ENCODE measurements around the gene EFCAB6.

DNA sequence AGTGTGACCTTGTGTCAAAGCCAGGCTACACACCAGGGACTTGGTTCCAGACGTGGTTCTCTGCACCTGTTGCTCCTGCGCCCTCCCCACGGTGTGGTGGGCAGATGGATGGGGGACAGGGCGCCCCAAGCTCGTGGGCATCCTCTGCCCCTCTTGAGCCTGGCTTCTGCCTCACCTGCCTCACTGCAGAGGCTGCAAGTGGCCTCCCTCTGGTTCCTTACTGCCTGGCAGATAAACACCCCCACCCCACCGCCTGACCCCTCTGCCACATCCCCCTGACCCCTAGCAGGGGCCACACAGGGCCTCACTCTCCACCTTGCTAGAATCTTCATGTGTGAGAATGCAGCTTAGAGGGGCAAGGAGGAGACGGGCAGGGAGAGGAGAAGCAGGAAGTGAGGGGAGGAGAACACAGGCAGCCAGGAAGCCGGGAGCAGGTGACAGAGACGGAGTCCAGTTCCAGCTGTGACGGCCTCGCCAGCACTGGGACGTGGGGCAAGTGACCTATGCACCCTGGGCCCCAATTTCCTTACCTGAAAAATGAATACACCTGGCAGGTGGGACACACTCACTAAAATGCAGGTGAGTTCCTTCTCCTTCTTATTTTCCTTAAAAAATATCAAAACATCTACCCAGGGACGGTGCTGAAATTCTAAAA lies 178.3 kb downstream of the EFCAB6 start:
- TF ChIP-seq POLR2A (IDR thresholded peaks at IDR 0.05) = no peak
- TF ChIP-seq EP300 (IDR thresholded peaks at IDR 0.05) = no peak
- TF ChIP-seq, protein P1, sequence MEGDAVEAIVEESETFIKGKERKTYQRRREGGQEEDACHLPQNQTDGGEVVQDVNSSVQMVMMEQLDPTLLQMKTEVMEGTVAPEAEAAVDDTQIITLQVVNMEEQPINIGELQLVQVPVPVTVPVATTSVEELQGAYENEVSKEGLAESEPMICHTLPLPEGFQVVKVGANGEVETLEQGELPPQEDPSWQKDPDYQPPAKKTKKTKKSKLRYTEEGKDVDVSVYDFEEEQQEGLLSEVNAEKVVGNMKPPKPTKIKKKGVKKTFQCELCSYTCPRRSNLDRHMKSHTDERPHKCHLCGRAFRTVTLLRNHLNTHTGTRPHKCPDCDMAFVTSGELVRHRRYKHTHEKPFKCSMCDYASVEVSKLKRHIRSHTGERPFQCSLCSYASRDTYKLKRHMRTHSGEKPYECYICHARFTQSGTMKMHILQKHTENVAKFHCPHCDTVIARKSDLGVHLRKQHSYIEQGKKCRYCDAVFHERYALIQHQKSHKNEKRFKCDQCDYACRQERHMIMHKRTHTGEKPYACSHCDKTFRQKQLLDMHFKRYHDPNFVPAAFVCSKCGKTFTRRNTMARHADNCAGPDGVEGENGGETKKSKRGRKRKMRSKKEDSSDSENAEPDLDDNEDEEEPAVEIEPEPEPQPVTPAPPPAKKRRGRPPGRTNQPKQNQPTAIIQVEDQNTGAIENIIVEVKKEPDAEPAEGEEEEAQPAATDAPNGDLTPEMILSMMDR (IDR thresholded peaks at IDR 0.05) = no peak
- TF ChIP-seq POLR2AphosphoS5 (IDR thresholded peaks at IDR 0.05) = no peak

Measured in gastroesophageal sphincter (tissue), 3 donors.